Ammon's horn (tissue), 1 donor: Measurements from ENCODE around the gene SLX9.
"Not testable (repeated sequence)": the region's sequence is repeated elsewhere in the genome, so short reads cannot be mapped to it uniquely, and the experiment has no call there.

Source experiments
- DNase-seq: peaks from one replicate; pipeline ENCODE4 v3.0.0-alpha.2; 2016; ENCODE audit warnings: low spot score

SLX9 gene

GRCh38 chr21:45019887-45020537 lies 80.2 kb downstream of the SLX9 start:
- DNase-seq: no peak

- DNase-seq: no peak
These were observed 81.0 kb downstream of the SLX9 start for GRCh38 chr21:45020629-45021427.

GRCh38 chr21:45021428-45022347 lies 81.9 kb downstream of the SLX9 start:
- DNase-seq: no peak

GRCh38 chr21:45022348-45022675 lies 82.5 kb downstream of the SLX9 start:
- DNase-seq: no peak

- DNase-seq: no peak
These were observed 82.9 kb downstream of the SLX9 start for GRCh38 chr21:45022736-45023135.

GRCh38 chr21:45024516-45024915 lies 84.7 kb downstream of the SLX9 start:
- DNase-seq: not testable (repeated sequence)

- DNase-seq: no peak
These were observed 86.4 kb downstream of the SLX9 start for GRCh38 chr21:45026066-45026745.
